ENCODE data around the gene AFAP1L1. TPM values are rescaled to one million over a fixed set of nuclear protein-coding genes. Genes with fewer than 3 reads are reported as not detected.
A peak's percentile ranks its signal among the peaks of the same experiment; 100 is the strongest.

Gene AFAP1L1
- total RNA-seq, 4 donors from 2014 or later = 10.3 to 20.6 (median 14.0) TPM

- no peak for ATAC-seq
- Histone ChIP-seq H3K9me3 (no peaks in the 10 kb centered on the region), H3K27ac (peak overlapping the region in 3 of 4 donors; percentile 14 to 51 (median 38)), H3K27me3 (no peaks in the 10 kb centered on the region), H3K36me3 (peaks cover 0 to 47% of the 10 kb centered on the region in 2 donors), H3K4me3 (no peak overlapping the region), H3K4me1 (no peaks in the 10 kb centered on the region)
- no peak for TF ChIP-seq CTCF (IDR thresholded peaks at IDR 0.05)
- TF ChIP-seq POLR2A (IDR thresholded peaks at IDR 0.05) = no peak
- TF ChIP-seq POLR2AphosphoS5 (IDR thresholded peaks at IDR 0.05) = no peak
- no peak for TF ChIP-seq EP300 (IDR thresholded peaks at IDR 0.05)
- 86 to 90% methylated on average over 1 to 5 of the region's 11 CpGs for WGBS, 2 donors (ENCODE audit: low coverage in 1 of 2)
Measured at GRCh38 chr5:149304195-149305078, 32.8 kb downstream of the AFAP1L1 start.

- no peaks in the 10 kb centered on the region for H3K27me3 ChIP-seq
- no peak overlapping the region for H3K4me3 ChIP-seq
- no peak overlapping the region for H3K27ac ChIP-seq
- peaks cover 0 to 47% of the 10 kb centered on the region in 2 donors for H3K36me3 ChIP-seq
- no peaks in the 10 kb centered on the region for H3K9me3 ChIP-seq
- WGBS, 2 donors (ENCODE audit: low coverage in 1 of 2) = 77% methylated on average over 5 to 6 of the region's 6 CpGs
- no peak for ATAC-seq
- H3K4me1 ChIP-seq = peaks cover 0 to 4% (median 0%) of the 10 kb centered on the region in 3 donors
- TF ChIP-seq EP300 (IDR thresholded peaks at IDR 0.05) (no peak), POLR2AphosphoS5 (IDR thresholded peaks at IDR 0.05) (no peak), POLR2A (IDR thresholded peaks at IDR 0.05) (no peak), CTCF (IDR thresholded peaks at IDR 0.05) (no peak)
Measured at GRCh38 chr5:149309354-149309753, 37.7 kb downstream of the AFAP1L1 start.

GRCh38 chr5:149310488-149310887 lies 38.8 kb downstream of the AFAP1L1 start:
- Histone ChIP-seq H3K4me1 (peaks cover 0 to 4% (median 0%) of the 10 kb centered on the region in 3 donors), H3K4me3 (no peak overlapping the region), H3K36me3 (peaks cover 0 to 48% of the 10 kb centered on the region in 2 donors), H3K9me3 (no peaks in the 10 kb centered on the region), H3K27me3 (no peaks in the 10 kb centered on the region), H3K27ac (no peak overlapping the region)
- no peak for ATAC-seq
- TF ChIP-seq POLR2AphosphoS5 (IDR thresholded peaks at IDR 0.05) (no peak), POLR2A (IDR thresholded peaks at IDR 0.05) (no peak), EP300 (IDR thresholded peaks at IDR 0.05) (no peak), CTCF (IDR thresholded peaks at IDR 0.05) (no peak)
- 84 to 91% methylated on average over 4 of the region's 4 CpGs for WGBS, 2 donors (ENCODE audit: low coverage in 1 of 2)

GRCh38 chr5:149310947-149311658 lies 39.4 kb downstream of the AFAP1L1 start:
- H3K36me3 ChIP-seq = peaks cover 0 to 51% of the 10 kb centered on the region in 2 donors
- ATAC-seq = no peak

More at GRCh38 chr5:149310947-149311658, 39.4 kb downstream of the AFAP1L1 start:
- no peaks in the 10 kb centered on the region for H3K27me3 ChIP-seq
- no peaks in the 10 kb centered on the region for H3K9me3 ChIP-seq
- peaks cover 0 to 4% (median 0%) of the 10 kb centered on the region in 3 donors for H3K4me1 ChIP-seq
- no peak overlapping the region for H3K27ac ChIP-seq
- H3K4me3 ChIP-seq = no peak overlapping the region
- WGBS, 2 donors (ENCODE audit: low coverage in 1 of 2) = 75 to 78% methylated on average over 3 to 5 of the region's 10 CpGs
- TF ChIP-seq POLR2A (IDR thresholded peaks at IDR 0.05) = no peak
- no peak for TF ChIP-seq CTCF (IDR thresholded peaks at IDR 0.05)
- TF ChIP-seq POLR2AphosphoS5 (IDR thresholded peaks at IDR 0.05) = no peak
- no peak for TF ChIP-seq EP300 (IDR thresholded peaks at IDR 0.05)
